NCI-H146 treated with DMSO at 0.1 percent for 48 hours (cell line): ENCODE results near the gene APP.

Source experiments
- DNase-seq: peaks from one replicate; lab custom pipeline; 2025; ENCODE audit not compliant: unreplicated experiment; lab: John Stamatoyannopoulos, UW

APP gene

DNA sequence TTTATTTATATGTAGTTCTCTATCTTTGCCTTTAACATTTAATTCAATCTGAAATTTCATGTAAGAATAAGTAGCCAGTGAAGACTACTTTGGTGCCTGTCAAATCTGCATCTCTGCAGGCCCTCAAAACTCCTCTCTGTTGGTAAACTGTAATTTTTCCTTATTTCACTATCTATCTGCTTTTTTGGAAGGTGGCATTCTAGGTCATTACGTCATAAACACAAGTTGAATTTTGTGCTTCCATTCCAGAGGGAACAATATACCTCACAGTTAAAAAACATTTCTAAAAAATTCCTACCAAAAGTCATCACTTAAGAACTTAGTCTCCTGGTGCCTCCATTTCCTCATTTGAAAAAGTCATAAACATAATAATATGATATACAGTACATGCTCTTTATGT is 259.8 kb downstream of the APP start:
- no peak for DNase-seq

DNA sequence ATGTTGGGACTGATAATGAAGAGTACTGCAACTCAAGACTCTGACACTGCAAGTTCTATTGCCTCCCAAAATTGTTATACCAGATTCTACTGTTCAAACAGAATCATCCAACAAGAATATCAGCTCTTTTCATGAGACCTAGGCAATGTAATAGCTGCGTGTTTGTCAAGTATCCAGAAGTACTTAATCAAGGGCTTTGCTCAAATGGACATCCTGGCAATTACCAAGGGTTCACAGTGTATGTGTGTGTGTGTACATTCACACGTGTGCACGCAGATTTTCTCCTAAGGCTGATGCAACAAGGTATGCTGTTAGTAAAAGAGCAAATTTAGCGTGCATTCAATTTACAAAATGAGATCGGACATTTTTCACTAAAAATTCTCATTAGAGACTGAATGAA is 261.2 kb downstream of the APP start:
- no peak for DNase-seq

DNA sequence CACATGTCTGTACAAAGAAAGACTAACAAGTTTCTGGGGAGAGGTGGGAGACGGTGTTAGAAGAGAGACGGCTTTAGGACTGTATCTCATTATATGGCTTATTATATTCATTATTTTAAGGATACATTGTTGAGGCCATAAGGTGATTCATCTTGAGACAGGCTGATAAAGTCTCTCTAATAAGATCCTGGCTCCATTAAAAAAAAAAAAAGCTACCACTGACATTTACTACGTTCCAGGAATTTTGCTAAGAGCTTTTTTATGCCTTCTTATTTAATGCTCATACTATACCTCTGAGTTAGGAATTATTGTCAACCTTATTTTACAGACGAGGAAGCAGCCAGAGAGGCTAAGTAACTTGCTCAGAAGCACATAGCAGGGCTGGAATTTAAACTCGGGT is 262.1 kb downstream of the APP start:
- DNase-seq: no peak

DNA sequence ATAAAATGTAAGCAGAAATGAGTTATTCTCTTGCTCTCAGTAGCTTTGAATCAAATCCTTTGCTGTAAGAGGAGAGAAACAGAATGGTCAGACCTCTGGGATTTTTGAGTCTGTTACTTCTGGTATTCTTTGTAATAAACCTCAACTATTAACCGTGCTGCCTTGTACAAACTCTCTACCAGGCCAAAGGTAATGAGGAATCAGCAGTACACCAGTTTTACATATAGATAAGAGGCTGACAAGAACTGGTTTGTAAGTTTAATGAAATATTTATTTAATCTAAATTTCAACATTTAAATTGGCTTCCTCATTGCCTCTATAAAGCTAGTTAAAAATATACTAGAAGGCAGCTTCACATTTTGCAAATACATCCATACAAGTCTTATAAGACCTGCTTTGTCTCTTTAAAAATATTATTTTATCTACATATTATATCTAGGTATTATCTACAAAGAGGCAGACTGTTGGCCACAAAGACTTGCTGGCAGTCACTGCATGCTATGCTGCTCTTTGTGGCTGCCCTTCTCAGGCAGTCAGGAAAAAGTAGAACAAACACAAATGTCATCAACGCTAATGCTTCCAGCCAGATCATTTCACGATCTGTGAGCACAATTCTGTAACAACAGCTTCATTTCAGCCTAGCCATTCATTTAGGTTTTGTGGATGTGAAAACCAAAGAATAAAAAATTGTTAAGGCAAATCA is 262.8 kb downstream of the APP start:
- DNase-seq: no peak

DNA sequence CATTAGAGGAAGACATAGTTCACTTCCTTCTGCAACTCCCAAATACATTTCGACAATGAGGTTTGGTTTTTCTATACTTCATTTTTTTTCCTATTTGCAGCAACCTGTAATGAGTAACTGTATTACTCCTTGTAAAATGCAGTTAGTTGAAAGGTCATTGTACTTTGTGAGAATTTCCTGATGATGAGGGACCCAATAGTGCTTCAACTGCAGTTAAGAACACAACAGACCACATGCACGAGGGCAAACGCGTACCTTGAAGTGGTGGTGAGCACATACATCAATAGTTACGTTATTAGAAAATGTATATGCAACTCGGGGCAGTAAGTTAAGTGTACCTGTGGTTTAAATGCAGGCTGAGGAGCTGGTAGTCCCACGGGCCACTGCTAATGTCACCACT is 264.0 kb downstream of the APP start:
- no peak for DNase-seq

DNA sequence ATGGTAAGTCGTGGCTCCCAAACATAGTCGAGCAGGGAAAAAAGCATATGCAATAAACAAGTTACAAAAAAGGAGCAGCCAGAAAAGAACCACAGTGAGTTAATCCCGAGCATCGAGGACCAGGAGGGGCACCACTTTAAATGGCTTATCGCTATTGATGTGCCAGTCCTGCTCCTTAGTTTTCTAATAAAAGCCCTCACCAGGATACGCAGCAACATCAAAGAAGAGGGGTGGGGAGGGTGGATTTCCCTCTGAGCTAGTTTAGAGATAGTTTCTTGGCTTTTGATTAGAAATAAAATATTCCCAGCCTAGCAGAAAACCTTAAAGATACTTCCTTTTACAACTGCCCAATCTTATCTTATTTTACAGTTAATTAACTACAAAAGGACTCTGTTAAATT is 265.4 kb downstream of the APP start:
- no peak for DNase-seq

GRCh38 chr21:25904044-25904695 is 266.4 kb downstream of the APP start:
- no peak for DNase-seq

- no peak for DNase-seq
Observed at GRCh38 chr21:25903607-25904006, 267.0 kb downstream of the APP start.

DNA sequence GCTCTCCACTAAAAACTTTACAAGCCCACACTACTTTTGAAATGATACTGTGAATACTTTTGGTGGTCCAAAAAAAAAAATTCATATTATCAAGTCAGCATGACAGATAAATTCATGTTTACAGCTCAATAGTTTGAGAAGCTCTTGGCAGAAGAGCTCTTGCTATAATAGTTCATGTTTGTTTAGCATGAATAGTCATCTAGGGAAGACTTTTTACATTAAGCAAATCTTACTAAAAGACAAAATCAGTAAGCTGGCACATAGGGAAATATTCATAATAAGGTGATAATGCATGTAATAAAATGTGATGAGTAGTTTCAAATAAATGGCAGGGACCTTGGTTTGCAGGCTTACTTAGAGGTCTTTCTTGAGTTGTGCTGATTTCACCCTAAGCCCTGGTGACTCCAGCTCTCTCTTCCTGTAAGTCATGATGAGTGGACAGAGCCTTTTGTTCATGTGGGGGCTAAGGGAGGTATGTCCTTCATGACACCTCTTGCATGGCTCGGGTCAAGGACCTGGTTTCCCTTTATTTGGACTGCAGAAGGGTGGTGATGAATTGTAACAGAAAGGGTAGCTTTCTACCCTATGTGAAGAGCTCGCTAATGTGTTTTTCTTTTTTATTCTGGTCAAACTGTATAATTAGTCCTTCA is 269.1 kb downstream of the APP start:
- DNase-seq: no peak

DNA sequence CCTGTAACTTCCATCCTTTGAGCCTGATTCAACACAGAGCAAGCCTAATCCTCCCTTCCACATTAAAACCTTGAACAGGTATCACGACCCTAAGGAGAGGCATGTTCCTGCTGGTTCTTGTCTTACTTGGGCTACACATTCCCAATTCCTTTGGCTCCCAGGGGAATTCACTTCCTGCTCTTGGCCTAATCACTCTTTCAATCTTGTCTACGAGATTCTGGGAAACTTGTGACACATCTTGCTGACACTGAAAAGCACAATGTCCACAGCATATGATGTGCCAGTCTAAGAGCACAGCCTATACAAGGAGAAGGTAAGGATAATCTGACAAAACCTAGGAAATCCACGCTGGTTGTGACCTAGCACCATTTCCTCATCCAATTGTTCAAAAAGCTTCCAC is 271.9 kb downstream of the APP start:
- DNase-seq: no peak

GRCh38 chr21:25897383-25897782 is 273.2 kb downstream of the APP start:
- DNase-seq: no peak

- no peak for DNase-seq
Observed at GRCh38 chr21:25896501-25897056, 274.0 kb downstream of the APP start.

GRCh38 chr21:25895565-25896205 is 274.9 kb downstream of the APP start:
- no peak for DNase-seq

DNA sequence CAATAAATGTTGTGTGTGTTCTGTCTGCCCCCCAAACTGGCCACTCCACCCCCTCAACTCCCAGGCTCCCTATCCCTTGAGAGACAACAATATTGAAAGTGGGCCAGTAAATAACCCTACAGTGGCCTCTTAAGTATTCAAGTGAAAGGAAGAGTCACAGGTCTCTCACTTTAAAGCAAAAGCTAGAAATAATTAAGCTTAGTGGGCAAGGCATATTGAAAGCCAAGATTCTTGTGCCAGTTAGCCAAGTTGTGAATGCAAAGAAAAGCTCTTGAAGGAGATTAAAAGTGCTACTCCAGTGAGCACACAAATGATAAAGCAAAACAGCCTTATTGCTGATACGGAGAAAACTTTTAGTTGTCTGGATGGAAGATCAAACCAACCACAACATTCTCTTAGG is 277.4 kb downstream of the APP start:
- DNase-seq: no peak

DNA sequence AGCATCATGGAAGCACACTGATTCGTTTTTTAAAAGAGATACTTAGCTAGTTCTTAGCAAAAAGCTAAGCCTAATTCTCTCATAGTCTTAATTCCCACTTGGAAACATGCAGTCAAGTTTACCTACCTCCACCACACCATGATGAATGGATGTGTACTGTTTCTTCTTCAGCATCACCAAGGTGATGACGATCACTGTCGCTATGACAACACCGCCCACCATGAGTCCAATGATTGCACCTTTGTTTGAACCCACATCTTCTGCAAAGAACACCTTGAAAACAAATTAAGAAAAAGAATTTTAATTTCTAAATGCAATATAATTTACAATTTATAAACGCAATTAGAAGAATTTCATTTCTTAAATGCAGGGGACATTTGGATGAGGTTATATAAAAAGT is 279.0 kb downstream of the APP start:
- DNase-seq: no peak

GRCh38 chr21:25890001-25890400 is 280.6 kb downstream of the APP start:
- no peak for DNase-seq

DNA sequence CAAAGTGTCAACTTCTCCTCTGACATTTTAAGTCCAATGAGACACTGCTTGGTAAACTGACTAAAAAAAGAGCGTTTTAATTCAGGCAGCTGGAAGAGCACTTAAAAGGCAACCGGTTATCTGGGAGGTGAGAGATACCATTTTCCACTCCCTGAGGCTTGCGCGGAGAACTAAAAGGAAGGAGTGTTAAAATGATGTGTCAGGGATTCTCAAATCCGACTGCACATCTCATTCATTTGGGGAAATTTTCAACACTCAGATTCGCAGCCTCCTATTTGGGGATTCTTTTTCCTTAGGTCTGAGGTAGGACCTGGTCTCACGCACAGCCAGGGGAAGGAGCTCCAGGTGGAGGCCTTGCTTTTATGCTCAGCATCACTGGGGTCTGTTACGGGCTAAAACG is 281.9 kb downstream of the APP start:
- no peak for DNase-seq

- no peak for DNase-seq
Observed at GRCh38 chr21:25887646-25888306, 282.8 kb downstream of the APP start.

DNA sequence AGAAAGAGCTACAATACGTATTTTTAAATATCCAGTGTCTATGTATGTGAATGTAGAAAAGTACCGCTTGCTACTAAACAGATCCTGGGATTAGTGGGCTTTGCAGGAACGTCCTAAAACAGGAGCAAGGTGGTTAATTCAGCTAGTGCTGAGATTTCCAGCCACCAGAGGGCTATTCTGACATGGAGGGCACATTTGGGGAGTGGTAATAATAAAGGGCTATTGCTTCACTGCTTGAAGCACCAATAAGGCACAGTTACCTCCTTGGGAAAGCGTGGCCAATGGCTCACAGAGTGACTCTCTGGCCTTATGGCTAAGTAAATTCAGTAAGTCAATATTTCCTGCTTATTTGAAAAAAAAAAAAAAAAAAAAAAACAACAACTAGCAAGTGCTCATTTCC is 283.4 kb downstream of the APP start:
- no peak for DNase-seq

- DNase-seq: no peak
Observed at GRCh38 chr21:25885880-25886279, 284.7 kb downstream of the APP start.

GRCh38 chr21:25885405-25885804 is 285.2 kb downstream of the APP start:
- DNase-seq: no peak
